D341Med (cell line): ENCODE data around the gene TRAF3.
"Not testable (repeated sequence)": the region's sequence is repeated elsewhere in the genome, so short reads cannot be mapped to it uniquely, and the experiment has no call there.

ENCODE experiments used
- DNase-seq: peaks from one replicate; pipeline ENCODE4 v3.0.0; 2012; ENCODE audit warnings: low spot score

Gene TRAF3

GRCh38 chr14:102923925-102924486 lies 146.8 kb downstream of the TRAF3 start:
- DNase-seq: no peak

- DNase-seq: no peak
These were observed 147.7 kb downstream of the TRAF3 start for GRCh38 chr14:102924632-102925588.

- DNase-seq: no peak
These were observed 148.4 kb downstream of the TRAF3 start for GRCh38 chr14:102925646-102926045.

- DNase-seq: no peak
These were observed 148.9 kb downstream of the TRAF3 start for GRCh38 chr14:102926104-102926503.

- DNase-seq: not testable (repeated sequence)
These were observed 149.6 kb downstream of the TRAF3 start for GRCh38 chr14:102926840-102927239.

- no peak for DNase-seq
These were observed 150.2 kb downstream of the TRAF3 start for GRCh38 chr14:102927346-102927877.

GRCh38 chr14:102927878-102928411 lies 150.7 kb downstream of the TRAF3 start:
- DNase-seq: no peak

- DNase-seq: peak; percentile 85
These were observed 151.4 kb downstream of the TRAF3 start for GRCh38 chr14:102928412-102929240.

GRCh38 chr14:102929241-102930137 lies 152.2 kb downstream of the TRAF3 start:
- DNase-seq: peak; percentile 63

- peak; percentile 84 for DNase-seq
These were observed 153.0 kb downstream of the TRAF3 start for GRCh38 chr14:102930138-102930752.

GRCh38 chr14:102930753-102931579 lies 153.7 kb downstream of the TRAF3 start:
- DNase-seq: no peak

- DNase-seq: no peak
These were observed 154.5 kb downstream of the TRAF3 start for GRCh38 chr14:102931580-102932285.

- no peak for DNase-seq
These were observed 155.4 kb downstream of the TRAF3 start for GRCh38 chr14:102932484-102933248.

GRCh38 chr14:102933618-102934231 lies 156.5 kb downstream of the TRAF3 start:
- DNase-seq: no peak

GRCh38 chr14:102935756-102936155 lies 158.5 kb downstream of the TRAF3 start:
- no peak for DNase-seq

GRCh38 chr14:102937331-102938175 lies 160.3 kb downstream of the TRAF3 start:
- DNase-seq: no peak

- no peak for DNase-seq
These were observed 160.9 kb downstream of the TRAF3 start for GRCh38 chr14:102938191-102938590.
